ENCODE measurements around the gene CRTC3.

CRTC3 gene

GRCh38 chr15:90570643-90571042 lies 40.9 kb downstream of the CRTC3 start:
- TF ChIP-seq POLR2AphosphoS5 (IDR thresholded peaks at IDR 0.05; ENCODE audit: low read depth, low read length) (no peak), REST (IDR thresholded peaks at IDR 0.05; ENCODE audit: insufficient read depth in 1 of 2, low read depth in 2 of 2, low read length in 2 of 2) (no peak), SIN3A (IDR thresholded peaks at IDR 0.05; ENCODE audit: borderline replicate concordance, insufficient read depth, low read length) (no peak), FOXP2 (optimal IDR thresholded peaks at IDR 0.05; ENCODE audit: borderline replicate concordance, extremely low read depth, extremely low read length, insufficient read depth) (no peak), TAF1 (IDR thresholded peaks at IDR 0.05; ENCODE audit: borderline replicate concordance, insufficient read depth, low read length) (no peak)

- no peak for TF ChIP-seq FOXP2 (optimal IDR thresholded peaks at IDR 0.05; ENCODE audit: borderline replicate concordance, extremely low read depth, extremely low read length, insufficient read depth)
- no peak for TF ChIP-seq SIN3A (IDR thresholded peaks at IDR 0.05; ENCODE audit: borderline replicate concordance, insufficient read depth, low read length)
- TF ChIP-seq POLR2AphosphoS5 (IDR thresholded peaks at IDR 0.05; ENCODE audit: low read depth, low read length), result no peak
- no peak for TF ChIP-seq TAF1 (IDR thresholded peaks at IDR 0.05; ENCODE audit: borderline replicate concordance, insufficient read depth, low read length)
- TF ChIP-seq REST (IDR thresholded peaks at IDR 0.05; ENCODE audit: insufficient read depth in 1 of 2, low read depth in 2 of 2, low read length in 2 of 2), result no peak
Measured at GRCh38 chr15:90571063-90571541, 41.4 kb downstream of the CRTC3 start.

GRCh38 chr15:90572893-90573292 lies 43.2 kb downstream of the CRTC3 start:
- TF ChIP-seq REST (IDR thresholded peaks at IDR 0.05; ENCODE audit: insufficient read depth in 1 of 2, low read depth in 2 of 2, low read length in 2 of 2) (no peak), FOXP2 (optimal IDR thresholded peaks at IDR 0.05; ENCODE audit: borderline replicate concordance, extremely low read depth, extremely low read length, insufficient read depth) (no peak), TAF1 (IDR thresholded peaks at IDR 0.05; ENCODE audit: borderline replicate concordance, insufficient read depth, low read length) (no peak), POLR2AphosphoS5 (IDR thresholded peaks at IDR 0.05; ENCODE audit: low read depth, low read length) (no peak)

GRCh38 chr15:90576711-90577389 lies 47.1 kb downstream of the CRTC3 start:
- TF ChIP-seq FOXP2 (optimal IDR thresholded peaks at IDR 0.05; ENCODE audit: borderline replicate concordance, extremely low read depth, extremely low read length, insufficient read depth), result no peak
- TF ChIP-seq REST (IDR thresholded peaks at IDR 0.05; ENCODE audit: insufficient read depth in 1 of 2, low read depth in 2 of 2, low read length in 2 of 2), result no peak
- TF ChIP-seq POLR2AphosphoS5 (IDR thresholded peaks at IDR 0.05; ENCODE audit: low read depth, low read length), result no peak
- TF ChIP-seq SIN3A (IDR thresholded peaks at IDR 0.05; ENCODE audit: borderline replicate concordance, insufficient read depth, low read length), result no peak
- TF ChIP-seq TAF1 (IDR thresholded peaks at IDR 0.05; ENCODE audit: borderline replicate concordance, insufficient read depth, low read length), result no peak

Measured in PFSK-1 (cell line).